Effector memory CD8-positive, alpha-beta T cell (primary cell): ENCODE measurements around the gene UBE2D2.

Source experiments
- ATAC-seq: fragments of 150-1000 bp; cut with Tn5 transposase; replicated peaks from 2 replicates; pipeline ENCODE4 v1.10.0; 2021; ENCODE audit warnings: mild to moderate bottlenecking, moderate library complexity
- DNase-seq, 3 experiments: peaks; one replicate each; pipeline ENCODE4 v3.0.0; 2021
- H3K27ac Mint-ChIP-seq, 2 donors: one replicate each; pipeline ENCODE4 v1.8.0; 2022; ENCODE audit warnings: mild to moderate bottlenecking in 2 of 2, mixed read lengths in 2 of 2, moderate library complexity in 2 of 2
- H3K27me3 Mint-ChIP-seq, 2 donors: one replicate each; pipeline ENCODE4 v1.8.0; 2022; ENCODE audit warnings: mixed read lengths in 2 of 2
- H3K36me3 Mint-ChIP-seq: one replicate; pipeline ENCODE4 v1.8.0; 2022; ENCODE audit warnings: mild to moderate bottlenecking, moderate library complexity, mixed read lengths; ENCODE audit not compliant: insufficient read depth
- H3K4me1 Mint-ChIP-seq, 2 donors: one replicate each; pipeline ENCODE4 v1.8.0; 2022; ENCODE audit warnings: low read depth in 2 of 2, mixed read lengths in 2 of 2
- H3K4me3 Mint-ChIP-seq, 2 donors: one replicate each; pipeline ENCODE4 v1.8.0; 2022; ENCODE audit warnings: mild to moderate bottlenecking in 2 of 2, mixed read lengths in 2 of 2, moderate library complexity in 2 of 2
- H3K9me3 Mint-ChIP-seq, 2 donors: one replicate each; pipeline ENCODE4 v1.8.0; 2022; ENCODE audit warnings: mixed read lengths in 2 of 2

Gene UBE2D2

DNA sequence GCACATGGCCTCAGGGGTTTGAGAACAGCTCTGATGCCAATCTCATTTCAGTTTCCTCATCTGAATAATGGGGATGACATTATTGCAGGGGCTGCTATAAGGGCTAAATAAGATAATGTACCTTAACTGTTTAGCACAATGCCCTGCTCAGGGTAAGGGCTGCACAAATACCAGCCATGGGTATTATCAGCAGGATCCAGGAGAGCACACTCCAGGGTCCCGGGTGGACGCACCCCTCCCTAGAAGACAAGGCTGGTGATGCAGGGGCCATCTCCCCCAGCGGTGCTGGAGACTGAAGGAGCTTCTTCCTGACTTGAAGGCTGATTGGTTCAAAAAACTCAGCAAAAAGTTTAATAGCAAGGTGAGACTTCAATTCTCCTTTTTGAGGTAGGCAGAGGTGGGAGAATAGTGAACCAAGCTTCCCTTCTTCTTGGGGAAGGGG, 84.3 kb downstream of the UBE2D2 start:
- no peak for DNase-seq
- Mint-ChIP-seq H3K9me3 (no peaks in the 10 kb centered on the region), H3K4me3 (no peak overlapping the region), H3K4me1 (peaks cover 18 to 30% of the 10 kb centered on the region in 2 donors), H3K27me3 (peaks cover 6 to 10% of the 10 kb centered on the region in 2 donors), H3K27ac (peak overlapping the region in 1 of 2 donors; percentile 24), H3K36me3 (peaks cover 9% of the 10 kb centered on the region)
- no peak for ATAC-seq

DNA sequence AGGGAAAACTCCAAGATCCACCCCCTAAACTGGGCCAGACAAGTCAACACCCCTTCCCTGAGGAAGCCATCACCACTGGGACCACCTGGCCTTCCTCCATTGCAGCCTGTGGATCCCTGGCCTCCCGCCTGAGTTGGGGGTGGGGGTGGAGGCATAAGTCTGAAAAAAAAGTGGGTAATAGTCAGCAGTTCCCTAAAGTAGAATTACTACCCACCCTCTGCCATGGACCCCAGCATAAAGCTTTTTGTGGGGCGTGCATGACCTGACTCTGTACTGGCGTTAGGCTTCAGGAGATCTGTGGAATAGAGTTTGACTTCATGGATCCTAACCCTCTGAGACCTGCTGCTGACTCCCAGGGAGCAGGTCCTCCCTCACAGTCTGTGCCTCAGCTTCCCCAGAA, 85.0 kb downstream of the UBE2D2 start:
- Mint-ChIP-seq H3K27me3 (peaks cover 6 to 10% of the 10 kb centered on the region in 2 donors), H3K36me3 (peaks cover 9% of the 10 kb centered on the region), H3K4me3 (peak overlapping the region in 1 of 2 donors; percentile 89), H3K27ac (peak overlapping the region in 1 of 2 donors; percentile 24), H3K4me1 (peaks cover 19 to 31% of the 10 kb centered on the region in 2 donors), H3K9me3 (no peaks in the 10 kb centered on the region)
- DNase-seq = no peak
- ATAC-seq = no peak

DNA sequence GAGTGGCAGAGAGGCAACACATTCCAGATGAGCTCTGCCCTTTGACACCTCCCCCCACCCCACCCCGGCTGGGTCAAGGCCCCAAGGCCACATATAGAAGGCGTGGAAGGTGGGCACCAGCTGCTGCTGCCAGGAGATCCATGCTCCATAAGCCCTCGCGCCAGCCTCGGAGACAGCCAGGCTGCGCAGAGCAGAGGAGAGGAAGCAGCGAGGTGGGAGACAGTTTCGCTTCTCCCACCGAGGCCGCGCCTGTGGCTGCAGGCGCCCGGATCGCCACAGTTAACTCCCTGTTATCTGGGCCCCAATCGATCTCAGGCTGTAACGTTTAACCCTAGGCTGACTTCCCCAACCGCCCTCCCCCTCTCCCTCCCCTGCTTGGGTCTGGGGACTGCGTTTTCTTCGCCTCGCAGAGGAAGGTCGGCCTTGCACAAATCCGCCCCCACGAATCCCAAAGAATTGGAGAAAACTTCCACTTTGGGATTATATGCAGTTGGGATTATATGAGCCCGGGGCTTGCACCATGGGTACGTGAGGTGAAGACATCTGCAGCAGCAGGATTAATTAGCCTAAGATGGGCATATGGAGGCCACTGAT, 85.9 kb downstream of the UBE2D2 start:
- ATAC-seq (no peak), DNase-seq (no peak)
- H3K4me1 Mint-ChIP-seq = peaks cover 22 to 38% of the 10 kb centered on the region in 2 donors
- H3K27ac Mint-ChIP-seq = peak overlapping the region in 1 of 2 donors; percentile 51
- peaks cover 6 to 17% of the 10 kb centered on the region in 2 donors for H3K27me3 Mint-ChIP-seq
- H3K9me3 Mint-ChIP-seq = no peaks in the 10 kb centered on the region
- H3K36me3 Mint-ChIP-seq = peaks cover 9% of the 10 kb centered on the region
- H3K4me3 Mint-ChIP-seq = peak overlapping the region; percentile 73 to 89

DNA sequence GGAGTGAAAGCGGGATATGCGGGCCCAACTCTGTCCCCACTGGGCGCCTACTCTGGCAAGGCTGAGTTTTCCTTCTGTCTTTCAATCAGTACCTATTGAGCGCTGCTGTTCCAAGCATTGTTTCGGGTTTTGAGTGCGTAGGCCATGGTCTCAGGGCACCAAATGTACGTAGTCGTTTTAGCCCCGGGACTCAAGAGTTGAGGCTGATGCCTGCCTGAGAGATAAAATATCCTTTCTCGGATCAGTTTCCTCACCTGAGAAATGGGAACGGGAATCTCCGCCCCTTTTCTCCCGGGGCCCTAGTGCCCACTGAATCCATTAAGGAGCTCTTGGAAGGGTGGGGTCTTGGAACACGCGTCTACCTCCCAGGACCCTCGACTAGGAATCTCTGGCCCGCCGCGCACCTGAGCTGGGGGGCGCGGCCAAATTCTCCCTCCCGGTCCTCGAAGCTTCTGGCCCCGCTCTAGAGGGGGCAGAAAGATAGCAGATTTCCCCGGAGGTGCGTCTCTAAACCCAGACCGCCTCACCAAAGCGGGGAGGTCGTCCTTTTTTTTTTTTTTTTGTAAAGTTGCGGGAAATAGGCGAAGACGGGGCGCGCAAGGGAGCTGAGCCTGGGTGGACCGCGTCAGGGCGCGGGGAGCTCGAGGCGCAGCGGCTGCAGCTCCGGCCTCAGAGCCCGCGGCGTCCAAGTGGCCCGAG, 86.5 kb downstream of the UBE2D2 start:
- Mint-ChIP-seq H3K27ac (no peak overlapping the region), H3K27me3 (peaks cover 6 to 19% of the 10 kb centered on the region in 2 donors), H3K4me1 (peaks cover 29 to 44% of the 10 kb centered on the region in 2 donors), H3K9me3 (no peaks in the 10 kb centered on the region), H3K4me3 (peak overlapping the region; percentile 73 to 89), H3K36me3 (peaks cover 9% of the 10 kb centered on the region)
- DNase-seq (no peak), ATAC-seq (no peak)

DNA sequence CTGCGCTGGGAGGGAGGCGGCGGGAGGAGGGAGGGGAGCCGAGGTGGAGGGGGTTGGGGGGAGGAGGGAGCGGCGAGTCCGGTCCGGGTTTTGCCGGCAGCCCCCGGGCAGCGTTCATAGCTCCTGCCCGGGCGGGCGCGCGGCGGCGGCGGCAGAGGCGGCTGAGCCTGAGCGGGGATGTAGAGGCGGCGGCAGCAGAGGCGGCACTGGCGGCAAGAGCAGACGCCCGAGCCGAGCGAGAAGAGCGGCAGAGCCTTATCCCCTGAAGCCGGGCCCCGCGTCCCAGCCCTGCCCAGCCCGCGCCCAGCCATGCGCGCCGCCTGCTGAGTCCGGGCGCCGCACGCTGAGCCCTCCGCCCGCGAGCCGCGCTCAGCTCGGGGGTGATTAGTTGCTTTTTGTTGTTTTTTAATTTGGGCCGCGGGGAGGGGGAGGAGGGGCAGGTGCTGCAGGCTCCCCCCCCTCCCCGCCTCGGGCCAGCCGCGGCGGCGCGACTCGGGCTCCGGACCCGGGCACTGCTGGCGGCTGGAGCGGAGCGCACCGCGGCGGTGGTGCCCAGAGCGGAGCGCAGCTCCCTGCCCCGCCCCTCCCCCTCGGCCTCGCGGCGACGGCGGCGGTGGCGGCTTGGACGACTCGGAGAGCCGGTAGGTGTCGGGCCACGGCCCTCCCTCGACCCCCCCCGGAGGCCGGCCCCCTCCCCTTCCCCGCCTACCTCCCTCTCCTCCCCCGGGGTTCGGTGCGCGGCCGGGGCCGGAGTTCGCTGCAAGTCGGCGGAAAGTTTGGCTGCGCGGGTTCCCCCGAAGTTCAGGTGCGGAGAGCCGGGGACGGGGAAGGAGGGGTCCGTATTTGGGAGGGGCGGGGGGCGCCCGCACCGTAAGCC, 87.3 kb downstream of the UBE2D2 start, which contains the start of gene CXXC5:
TSS of gene CXXC5 (plus strand) at position 145 of the 877 bp plus-strand sequence. CDS start 32,175 bp downstream, outside the sequence.
- DNase-seq (peak in 2 of 3 experiments; percentile 54 to 60), ATAC-seq (peak; percentile 55)

DNA sequence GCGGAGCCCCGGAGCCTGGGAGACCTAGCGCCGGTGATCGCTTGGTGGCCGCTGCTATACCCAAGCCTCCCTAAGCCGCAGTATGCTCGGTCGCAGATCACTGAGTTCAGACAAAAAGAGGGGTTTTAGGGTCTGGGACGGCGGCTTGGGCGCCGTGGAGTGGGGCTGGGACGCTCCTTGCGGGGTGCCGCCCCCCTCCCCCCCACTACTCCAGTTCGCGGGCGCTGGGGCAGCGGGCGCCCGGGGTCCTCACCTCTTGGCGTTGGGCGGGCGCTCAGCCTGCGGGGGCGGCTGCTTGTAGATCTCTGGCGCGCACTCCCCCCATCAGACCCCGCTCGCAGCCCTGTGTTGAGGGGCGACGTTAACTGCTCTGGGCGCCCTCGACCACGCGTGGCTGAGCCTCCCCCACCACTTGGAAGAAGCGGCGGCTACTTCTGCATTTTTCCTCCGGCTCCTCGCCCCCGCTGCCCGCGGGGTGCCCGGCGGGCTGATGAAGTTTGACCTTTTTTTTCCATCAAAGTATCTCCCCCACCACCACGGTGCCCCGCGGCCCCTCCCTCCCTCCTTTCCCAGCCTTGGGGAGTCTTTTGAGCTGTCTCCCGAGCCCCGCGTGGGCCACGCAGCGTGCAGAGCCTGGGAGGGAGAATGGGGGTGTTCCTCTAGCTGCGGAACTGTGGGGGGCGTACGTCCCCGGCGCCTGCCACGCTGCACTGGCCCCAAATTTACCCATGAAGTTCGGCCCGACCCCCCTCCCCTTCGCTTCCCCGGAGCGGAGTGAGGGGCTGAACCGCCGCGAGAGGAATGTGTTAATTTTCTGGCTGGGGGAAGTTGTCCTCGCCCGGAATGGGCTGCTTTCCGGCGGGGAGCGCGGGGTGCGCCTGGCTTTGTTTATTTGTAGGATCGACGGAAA, 88.2 kb downstream of the UBE2D2 start:
- H3K4me1 Mint-ChIP-seq = peaks cover 33 to 49% of the 10 kb centered on the region in 2 donors
- peak overlapping the region; percentile 85 to 87 for H3K27ac Mint-ChIP-seq
- peak overlapping the region; percentile 89 to 98 for H3K4me3 Mint-ChIP-seq
- peaks cover 6% of the 10 kb centered on the region for H3K36me3 Mint-ChIP-seq
- no peaks in the 10 kb centered on the region for H3K9me3 Mint-ChIP-seq
- no peak for ATAC-seq
- peaks cover 6 to 26% of the 10 kb centered on the region in 2 donors for H3K27me3 Mint-ChIP-seq
- DNase-seq = no peak

More for the DNA sequence above, 87.3 kb downstream of the UBE2D2 start, which contains the start of gene CXXC5:
- Mint-ChIP-seq H3K27me3 (peaks cover 6 to 26% of the 10 kb centered on the region in 2 donors), H3K36me3 (peaks cover 9% of the 10 kb centered on the region), H3K4me3 (peak within 1 kb of the TSS; percentile 89 to 98), H3K9me3 (no peaks in the 10 kb centered on the region), H3K4me1 (peaks cover 35 to 46% of the 10 kb centered on the region in 2 donors), H3K27ac (peak within 1 kb of the TSS in 1 of 2 donors; percentile 85)

DNA sequence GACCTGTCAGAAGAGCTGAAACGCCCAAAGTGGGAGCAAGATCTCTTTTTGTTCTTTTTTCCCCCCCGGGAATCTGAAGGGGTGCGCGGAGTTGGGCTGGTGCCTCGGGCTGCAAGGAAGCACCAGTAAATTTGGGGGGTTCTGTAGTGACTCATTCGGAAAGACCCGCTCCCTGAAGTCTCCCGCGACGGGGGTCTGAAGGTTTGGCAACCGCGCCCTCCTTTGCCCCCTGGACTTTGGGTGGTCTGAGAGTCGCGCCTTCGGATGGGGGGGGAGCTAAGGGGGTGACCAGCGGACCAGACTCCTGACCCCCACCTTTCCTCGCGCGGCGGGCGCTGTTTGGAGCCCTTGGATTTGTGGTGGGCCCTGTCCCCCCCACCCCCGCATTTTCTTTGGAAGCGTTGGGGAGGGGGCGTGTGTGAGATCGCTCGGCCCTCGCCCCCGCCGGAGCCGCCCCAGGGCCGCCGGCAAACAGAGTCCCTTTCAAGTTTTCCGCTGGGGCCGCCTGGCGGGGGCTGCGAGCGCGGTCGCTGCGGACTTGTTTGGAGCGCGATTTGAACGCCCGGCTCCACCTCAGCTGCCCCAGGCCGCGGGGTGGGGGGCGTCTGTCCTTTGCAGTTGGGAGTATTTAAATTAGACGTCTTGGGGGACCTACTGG, 89.0 kb downstream of the UBE2D2 start:
- peaks cover 31 to 46% of the 10 kb centered on the region in 2 donors for H3K4me1 Mint-ChIP-seq
- H3K9me3 Mint-ChIP-seq = no peaks in the 10 kb centered on the region
- no peak for DNase-seq
- H3K36me3 Mint-ChIP-seq = peaks cover 4% of the 10 kb centered on the region
- H3K27ac Mint-ChIP-seq = peak overlapping the region; percentile 85 to 87
- H3K4me3 Mint-ChIP-seq = peak overlapping the region; percentile 89 to 98
- peaks cover 6 to 26% of the 10 kb centered on the region in 2 donors for H3K27me3 Mint-ChIP-seq
- no peak for ATAC-seq

DNA sequence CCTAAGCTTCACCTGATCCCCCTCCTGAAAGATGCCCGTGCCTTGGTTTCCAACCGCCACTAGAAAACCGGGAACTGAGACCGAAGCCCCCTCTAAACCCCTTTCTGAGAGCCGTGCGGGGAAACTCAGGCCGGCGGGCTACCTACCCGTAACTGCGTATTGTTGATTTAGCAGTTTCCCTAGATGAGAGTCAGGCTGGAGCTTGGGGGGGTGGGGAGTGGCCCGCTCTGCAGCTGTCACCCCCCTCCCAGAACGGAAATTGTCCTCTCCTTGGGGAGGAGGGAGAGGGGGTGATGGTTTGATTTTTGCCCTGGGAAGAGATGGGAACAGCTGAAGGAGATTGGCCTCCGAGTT, 89.5 kb downstream of the UBE2D2 start:
- H3K4me1 Mint-ChIP-seq = peaks cover 31 to 47% of the 10 kb centered on the region in 2 donors
- H3K27me3 Mint-ChIP-seq = peaks cover 6 to 26% of the 10 kb centered on the region in 2 donors
- peak overlapping the region in 1 of 2 donors; percentile 3 for H3K27ac Mint-ChIP-seq
- DNase-seq (no peak), ATAC-seq (no peak)
- H3K36me3 Mint-ChIP-seq = peaks cover 4% of the 10 kb centered on the region
- no peaks in the 10 kb centered on the region for H3K9me3 Mint-ChIP-seq
- peak overlapping the region; percentile 89 to 98 for H3K4me3 Mint-ChIP-seq

DNA sequence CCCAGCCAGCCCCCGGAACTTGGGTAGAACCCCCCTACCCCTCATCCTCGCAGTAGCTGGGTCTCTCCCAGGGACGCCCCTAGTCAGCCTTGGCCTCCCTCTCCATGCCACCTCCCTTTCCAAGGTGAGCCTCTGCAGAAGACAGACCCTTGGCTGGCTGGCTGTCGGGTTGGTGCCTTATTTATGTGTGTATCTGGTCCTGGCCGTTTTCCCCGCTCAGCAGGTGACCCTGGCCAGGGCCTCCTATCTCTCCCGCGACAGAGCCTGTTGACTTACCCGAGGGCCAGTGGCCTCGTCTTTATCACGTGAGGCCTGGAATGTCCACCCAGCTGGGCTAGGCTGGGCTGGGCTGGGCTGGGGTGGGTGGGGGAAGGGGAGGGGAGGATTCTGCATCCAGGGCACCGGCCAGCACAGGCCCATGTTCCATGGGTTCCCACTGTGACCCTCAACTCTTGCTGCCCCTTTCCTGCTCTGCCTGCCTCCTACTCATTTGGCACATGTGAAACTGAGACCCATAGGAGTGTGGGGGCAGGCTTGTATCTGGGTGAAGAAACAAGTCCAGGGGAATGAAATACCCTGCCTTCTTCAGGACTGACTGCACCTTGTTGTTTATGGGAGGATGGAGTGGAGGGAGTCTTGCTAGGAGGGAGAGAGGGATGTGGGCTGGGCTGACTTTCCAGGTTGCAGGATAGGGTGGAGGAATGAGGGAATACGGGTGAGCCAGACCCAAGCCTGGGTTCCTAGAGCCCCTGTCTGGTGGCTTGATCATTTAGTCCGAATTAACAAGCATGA, 90.1 kb downstream of the UBE2D2 start:
- peaks cover 31 to 49% of the 10 kb centered on the region in 2 donors for H3K4me1 Mint-ChIP-seq
- no peak for ATAC-seq
- H3K4me3 Mint-ChIP-seq = peak overlapping the region; percentile 89 to 98
- H3K36me3 Mint-ChIP-seq = peaks cover 4% of the 10 kb centered on the region
- DNase-seq = no peak
- H3K27me3 Mint-ChIP-seq = peaks cover 6 to 26% of the 10 kb centered on the region in 2 donors
- no peaks in the 10 kb centered on the region for H3K9me3 Mint-ChIP-seq
- peak overlapping the region in 1 of 2 donors; percentile 3 for H3K27ac Mint-ChIP-seq

DNA sequence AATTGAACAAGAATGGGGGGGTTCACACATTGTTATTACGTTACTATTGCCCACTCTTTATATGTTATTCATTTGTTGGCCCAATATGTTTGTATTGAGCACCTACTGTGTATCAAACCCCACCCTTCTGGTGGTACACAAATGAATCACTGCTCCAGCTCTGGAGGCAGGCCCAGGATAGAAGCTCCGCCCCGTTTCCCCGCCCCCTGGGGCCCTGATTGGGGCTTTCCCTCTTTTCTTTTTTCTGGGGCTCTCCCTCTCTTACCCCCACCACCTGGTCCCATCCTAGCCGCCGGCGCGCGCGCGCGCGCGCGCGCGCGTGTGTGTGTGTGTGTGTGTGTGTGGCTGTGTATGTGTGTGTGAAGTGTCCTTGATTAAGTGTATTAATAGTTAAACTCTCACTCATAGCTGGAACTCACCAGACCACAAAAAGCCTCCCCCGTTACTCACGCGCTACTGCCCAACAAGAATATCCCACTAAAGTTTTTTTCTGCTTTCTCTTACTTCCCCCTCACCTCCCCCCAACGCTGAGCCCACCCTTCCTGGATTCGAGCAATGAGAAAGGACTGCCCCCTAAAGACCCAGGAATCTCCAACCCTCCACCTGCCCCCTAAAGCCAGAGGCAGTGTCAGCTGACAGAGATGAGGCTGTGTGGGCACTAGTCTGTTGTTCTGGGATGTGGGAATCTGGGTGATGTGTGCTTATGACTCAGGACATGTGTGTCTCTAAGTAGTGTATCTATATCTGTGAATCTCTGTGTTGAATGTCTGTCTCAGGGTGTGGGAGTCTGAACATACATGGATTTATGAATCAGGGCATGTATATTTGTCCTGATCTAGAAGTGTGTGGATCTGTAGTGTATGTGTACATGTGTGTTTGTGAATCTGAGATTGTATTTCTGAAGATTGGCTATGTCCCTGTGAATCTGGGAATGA, 91.0 kb downstream of the UBE2D2 start:
- H3K4me1 Mint-ChIP-seq = peaks cover 32 to 49% of the 10 kb centered on the region in 2 donors
- ATAC-seq = peak; percentile 61
- peak overlapping the region; percentile 57 to 98 for H3K4me3 Mint-ChIP-seq
- no peaks in the 10 kb centered on the region for H3K36me3 Mint-ChIP-seq
- DNase-seq = peak; percentile 72 to 79 (median 76)
- H3K27me3 Mint-ChIP-seq = peaks cover 6 to 26% of the 10 kb centered on the region in 2 donors
- H3K27ac Mint-ChIP-seq = peak overlapping the region; percentile 3 to 62
- H3K9me3 Mint-ChIP-seq = no peaks in the 10 kb centered on the region
